K562 (cell line): ENCODE results near the gene C5orf22. TPM values are rescaled to one million over a fixed set of nuclear protein-coding genes. Genes with fewer than 3 reads are reported as not detected.

ENCODE experiments used
- ASH1L ChIP-seq: fragments of 450-650 bp; IDR thresholded peaks from 2 replicates; pipeline ENCODE4 v1.6.1; 2018; ENCODE audit warnings: borderline replicate concordance, mild to moderate bottlenecking, low read depth; ENCODE audit not compliant: partially characterized antibody
- CHD7 ChIP-seq: fragments of 200-600 bp; sonication (generic); IDR thresholded peaks from one replicate; pipeline ENCODE4 v1.6.1; 2012; ENCODE audit warnings: mild to moderate bottlenecking, low read depth, low read length, inconsistent platforms
- GMEB1 ChIP-seq: fragments of 250-450 bp; sonication (Bioruptor Pico); IDR thresholded peaks from 2 replicates; pipeline ENCODE4 v1.4.0; 2020; ENCODE audit warnings: mild to moderate bottlenecking
- RBM14 ChIP-seq: fragments of 200-400 bp; formaldehyde crosslinking; IDR thresholded peaks from 2 replicates; pipeline ENCODE4 v1.6.1; 2018; ENCODE audit warnings: low read depth, mild to moderate bottlenecking, low read length, moderate library complexity, borderline replicate concordance; ENCODE audit not compliant: insufficient read depth
- ZBED1 ChIP-seq: IDR thresholded peaks from 2 replicates; pipeline ENCODE4 v1.6.1; 2014
- ZNF444 ChIP-seq: fragments of 250-450 bp; sonication (Bioruptor Pico); IDR thresholded peaks from 2 replicates; pipeline ENCODE4 v1.4.0; 2020; ENCODE audit warnings: mild to moderate bottlenecking, moderate library complexity
- ZNF740 ChIP-seq, 3 experiments: fragments of 200-800 bp in 1 of 3; sonication (Bioruptor generic) in 1 of 3; sonication (generic) in 1 of 3; formaldehyde crosslinking in 1 of 3; IDR thresholded peaks; 2 replicates each; pipeline versions ENCODE4 v1.6.1 to v1.8.0; 2016 to 2022; ENCODE audit warnings: mild to moderate bottlenecking in 2 of 3, missing compliant biosample characterization in 2 of 3, missing genetic modification characterization in 2 of 3, missing genetic modification reagents in 1 of 3
- polyA plus RNA-seq, 8 experiments: library from polyadenylated mRNA; depleted of rRNA in 4 of 8; stranded (reverse) in 5 of 8; unstranded in 3 of 8; fragments of >200 nt; fragmentation: Nextera tagmentation in 2 of 8; fragmentation: Illumina TruSeq in 1 of 8; extraction: Ambion mirVana in 2 of 8; extraction: Trizol in 1 of 8; gene quantifications; 2 replicates each; pipeline versions ENCODE4 v1.2.1 to v1.2.3, GENCODE V29; 2011 to 2014; ENCODE audit warnings: inconsistent platforms in 1 of 8, missing spikeins in 1 of 8
- total RNA-seq, 7 experiments: library from RNA; depleted of rRNA in 6 of 7; stranded (reverse); fragments of >200 nt in 6 of 7; fragmentation: Illumina TruSeq in 2 of 7; extraction: Trizol in 2 of 7; gene quantifications; 2 replicates each; pipeline versions ENCODE4 v1.2.1 to v1.2.3, GENCODE V29; 2011 to 2021; ENCODE audit warnings: low replicate concordance in 1 of 7

Gene C5orf22
- total and polyA plus RNA-seq, 9 of the 15 experiments (the other 6 are each of a cell fraction or from before 2014, with no cell fraction given), result 22.7 to 56.7 (median 39.3) TPM

GRCh38 chr5:31559942-31560341 lies 27.8 kb downstream of the C5orf22 start (continued):
- no peak for TF ChIP-seq CHD7
- no peak for TF ChIP-seq ZBED1
- no peak for TF ChIP-seq ASH1L
- no peak for TF ChIP-seq RBM14
- no peak for TF ChIP-seq ZNF444 (CRISPR knock-in tag)
- TF ChIP-seq GMEB1 (CRISPR knock-in tag), result no peak
- no peak for TF ChIP-seq ZNF740 (CRISPR knock-in tag; IDR thresholded peaks at IDR 0.05)
- no peak for TF ChIP-seq ZNF740 (tag; IDR thresholded peaks at IDR 0.05)
